ENCODE results near the gene NMD3.
"Not testable (repeated sequence)": the region's sequence is repeated elsewhere in the genome, so short reads cannot be mapped to it uniquely, and the experiment has no call there.

NMD3 gene

DNA sequence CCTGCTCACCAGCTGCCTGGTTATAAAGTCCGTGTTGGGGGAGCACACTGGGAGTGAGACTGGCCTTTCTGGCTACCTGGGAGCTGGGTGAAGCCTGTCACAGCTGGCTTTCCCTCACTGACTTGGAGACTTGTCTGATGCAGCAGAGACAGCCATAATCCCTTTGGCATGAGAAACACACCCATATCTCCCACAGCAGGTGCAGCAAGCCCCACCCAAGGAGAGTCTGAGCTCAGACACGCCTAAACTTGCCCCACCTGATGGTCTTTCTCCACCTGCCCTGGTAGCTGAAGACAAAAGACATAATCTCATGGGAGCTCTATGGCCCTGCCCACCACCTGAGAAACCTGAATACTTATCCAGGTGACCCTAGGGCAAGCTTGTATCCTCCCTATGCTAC is 54.8 kb downstream of the NMD3 start:
- DNase-seq (ENCODE audit: low read depth, low spot score), result no peak

- DNase-seq (ENCODE audit: low read depth, low spot score), result not testable (repeated sequence)
Measured at GRCh38 chr3:161282387-161282786, 61.3 kb downstream of the NMD3 start.

DNA sequence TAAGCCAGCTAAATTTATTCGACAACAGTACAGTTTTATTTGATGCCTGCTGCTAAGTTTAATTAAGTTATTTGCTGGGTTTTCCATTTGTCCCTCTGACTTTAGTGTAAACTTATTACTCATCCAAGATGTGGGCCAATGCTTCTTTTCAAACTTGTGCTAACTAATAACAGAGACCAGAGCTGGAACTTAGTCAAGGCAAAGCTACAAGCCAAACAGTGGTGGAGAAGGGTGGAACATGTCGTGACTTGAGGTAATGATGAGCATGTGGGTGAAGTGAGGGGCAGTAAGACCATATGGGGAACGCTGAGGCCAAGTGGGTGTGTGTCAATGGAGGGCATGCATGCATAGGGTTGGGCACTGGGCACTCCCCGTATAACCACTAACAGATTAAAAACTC is 63.9 kb downstream of the NMD3 start:
- DNase-seq (ENCODE audit: low read depth, low spot score), result no peak

GRCh38 chr3:161289174-161289573 is 68.1 kb downstream of the NMD3 start:
- DNase-seq (ENCODE audit: low read depth, low spot score), result no peak

DNA sequence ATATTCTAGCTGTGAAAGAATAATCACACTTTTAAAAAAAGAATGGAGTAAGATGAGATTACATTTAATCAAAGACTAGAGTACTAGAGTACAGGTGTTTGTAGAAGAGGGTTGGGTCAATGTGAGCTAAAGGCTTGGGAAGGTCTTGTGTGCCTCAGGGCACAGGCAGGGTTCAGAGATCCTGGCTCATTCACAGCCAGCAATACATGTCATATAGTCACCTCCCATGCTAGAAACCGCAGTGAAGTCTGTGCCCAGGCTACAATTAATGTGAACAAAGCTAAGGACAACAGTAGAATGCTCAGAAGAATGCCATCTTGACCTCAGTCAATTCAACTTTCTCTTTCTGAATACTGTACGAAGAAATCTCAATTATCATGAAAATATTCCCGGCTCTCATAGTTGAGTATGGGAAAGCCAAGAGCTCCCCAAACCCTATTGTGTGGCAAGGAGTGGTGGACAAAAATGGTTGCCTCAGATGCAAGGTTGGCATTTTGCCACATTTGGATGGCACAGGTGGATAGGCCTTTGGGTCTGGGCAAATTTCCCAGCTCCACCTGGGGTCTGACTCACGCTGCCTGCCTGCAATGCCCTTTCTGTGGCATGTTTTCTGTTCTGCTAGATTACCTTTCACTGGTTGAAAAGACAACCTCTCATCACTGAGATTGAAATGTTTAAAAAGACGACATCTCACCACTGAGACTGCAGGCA is 70.2 kb downstream of the NMD3 start:
- DNase-seq (ENCODE audit: low read depth, low spot score), result no peak

DNA sequence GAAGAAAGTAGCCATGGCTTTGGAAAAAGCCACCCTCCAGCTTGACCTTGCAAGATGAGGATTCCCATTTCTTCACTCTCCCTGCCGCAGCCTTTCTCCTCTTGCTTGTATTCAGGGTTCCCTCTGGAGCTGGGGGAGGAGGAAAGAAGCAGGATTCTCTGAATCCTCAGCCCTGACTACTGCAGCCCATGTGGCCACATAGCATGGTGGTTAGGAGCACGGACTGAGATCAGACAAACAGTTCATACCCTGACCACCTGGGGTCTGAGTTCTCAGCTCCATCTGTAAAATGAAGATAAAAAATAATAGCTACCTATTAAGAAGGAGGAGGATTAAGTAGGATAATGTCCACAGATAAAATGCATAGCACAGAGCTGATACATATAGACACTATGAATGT is 72.3 kb downstream of the NMD3 start:
- no peak for DNase-seq (ENCODE audit: low read depth, low spot score)

- DNase-seq (ENCODE audit: low read depth, low spot score), result no peak
Measured at GRCh38 chr3:161295325-161295724, 74.2 kb downstream of the NMD3 start.

DNA sequence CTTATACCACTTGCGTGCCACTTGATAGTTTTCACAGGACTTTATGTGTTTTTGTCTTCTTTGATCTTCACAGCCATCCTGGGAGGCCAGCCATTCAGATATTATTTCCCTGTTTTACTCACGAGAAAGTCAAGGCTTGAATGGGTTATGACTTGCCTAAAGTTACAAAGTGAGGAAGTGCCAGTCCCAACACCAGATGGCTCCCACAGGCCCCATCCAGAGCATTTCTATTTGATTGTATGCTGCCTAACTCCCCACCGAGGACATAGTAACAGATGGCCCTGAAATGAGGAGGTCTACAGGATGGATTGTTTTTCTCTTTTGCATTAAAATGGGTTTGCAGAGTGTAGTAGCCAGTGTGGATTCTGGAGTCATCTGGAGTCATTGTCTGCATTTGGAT is 75.7 kb downstream of the NMD3 start:
- DNase-seq (ENCODE audit: low read depth, low spot score), result no peak

All from activated naive CD8-positive, alpha-beta T cell treated with anti-CD3 and anti-CD28 coated beads, Interleukin-2, amount 50 U/mL, for 16 hours (primary cell).